ENCODE measurements around the gene HSPA1B. TPM values are rescaled to one million over a fixed set of nuclear protein-coding genes. Genes with fewer than 3 reads are reported as not detected.

Gene HSPA1B
- total RNA-seq, 1 experiment from 2014 or later = 147 TPM

DNA sequence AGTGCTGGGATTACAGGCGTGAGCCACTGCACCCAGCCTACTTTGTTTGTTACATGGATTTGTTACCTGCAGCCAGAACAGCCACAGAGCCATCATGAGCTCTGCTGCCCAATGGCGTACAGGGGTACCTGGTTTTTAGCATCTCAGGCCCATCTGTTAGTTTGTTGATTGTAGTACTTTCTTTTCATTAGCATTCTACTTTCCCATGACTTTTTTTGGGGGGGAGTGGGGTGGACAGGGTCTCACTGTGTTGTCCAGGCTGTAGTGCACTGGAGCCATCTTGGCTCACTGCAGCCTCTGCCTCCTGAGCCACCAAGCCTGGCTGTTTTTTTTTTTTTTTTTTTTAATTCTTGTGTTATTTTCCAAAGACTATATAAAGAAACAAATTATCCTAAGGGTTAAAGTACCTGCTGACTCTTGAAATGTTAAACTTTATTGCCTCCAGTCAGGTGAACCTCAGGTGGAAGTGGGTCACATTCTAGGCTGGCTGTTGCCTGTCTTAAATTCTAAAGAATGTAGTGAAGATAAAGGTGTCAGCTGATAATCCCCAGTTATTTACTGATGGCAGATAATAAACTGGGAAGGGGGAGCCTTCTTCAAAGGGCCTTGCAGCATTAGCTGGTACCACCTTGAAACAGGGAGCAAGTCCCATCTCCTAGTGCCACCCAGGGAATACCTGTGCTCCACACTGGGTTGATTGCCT lies 19.9 kb downstream of the HSPA1B start:
- in situ Hi-C loops (cut with HindIII; ENCODE audit: low pct_unique_long_range_greater_than_20kb, low sequenced_read_pairs) (no loop called here), intact Hi-C loops (cut with micrococcal nuclease; ENCODE audit: unreplicated experiment) (no loop called here)
- POLR2A ChIA-PET = interaction anchor here (0.7 kb wide), 1 partner anchor 33 kb away, joined by 7 read pairs; no protein-coding TSS in a partner anchor
- ATAC-seq = no peak
- CTCF ChIA-PET = no interaction called here
- BruUV-seq (replicated peaks) = no TSS peak
- H3K27ac ChIP-seq (ENCODE audit: low read length) = no peak overlapping the region
- no peaks in the 10 kb centered on the region for H3K9me3 ChIP-seq (ENCODE audit: control insufficient read depth, insufficient read depth, low read depth, low read length)
- peaks cover 8% of the 10 kb centered on the region; the same call in 1 of the 2 replicates for H3K4me1 ChIP-seq (ENCODE audit: control insufficient read depth, insufficient read depth, low read length)
- H3K27me3 ChIP-seq (ENCODE audit: control insufficient read depth, insufficient read depth, low read length) = no peaks in the 10 kb centered on the region
- no peak overlapping the region for H3K4me3 ChIP-seq (ENCODE audit: low read depth in 2 of 2, low read length in 2 of 2)
- H3K36me3 ChIP-seq (ENCODE audit: control insufficient read depth, insufficient read depth, low read length) = no peaks in the 10 kb centered on the region
- DNase-seq (ENCODE audit: low read depth, low spot score) = no peak
- TF ChIP-seq, protein P1, sequence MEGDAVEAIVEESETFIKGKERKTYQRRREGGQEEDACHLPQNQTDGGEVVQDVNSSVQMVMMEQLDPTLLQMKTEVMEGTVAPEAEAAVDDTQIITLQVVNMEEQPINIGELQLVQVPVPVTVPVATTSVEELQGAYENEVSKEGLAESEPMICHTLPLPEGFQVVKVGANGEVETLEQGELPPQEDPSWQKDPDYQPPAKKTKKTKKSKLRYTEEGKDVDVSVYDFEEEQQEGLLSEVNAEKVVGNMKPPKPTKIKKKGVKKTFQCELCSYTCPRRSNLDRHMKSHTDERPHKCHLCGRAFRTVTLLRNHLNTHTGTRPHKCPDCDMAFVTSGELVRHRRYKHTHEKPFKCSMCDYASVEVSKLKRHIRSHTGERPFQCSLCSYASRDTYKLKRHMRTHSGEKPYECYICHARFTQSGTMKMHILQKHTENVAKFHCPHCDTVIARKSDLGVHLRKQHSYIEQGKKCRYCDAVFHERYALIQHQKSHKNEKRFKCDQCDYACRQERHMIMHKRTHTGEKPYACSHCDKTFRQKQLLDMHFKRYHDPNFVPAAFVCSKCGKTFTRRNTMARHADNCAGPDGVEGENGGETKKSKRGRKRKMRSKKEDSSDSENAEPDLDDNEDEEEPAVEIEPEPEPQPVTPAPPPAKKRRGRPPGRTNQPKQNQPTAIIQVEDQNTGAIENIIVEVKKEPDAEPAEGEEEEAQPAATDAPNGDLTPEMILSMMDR (IDR thresholded peaks at IDR 0.05) = no peak
- TF ChIP-seq TCF7L2 (IDR thresholded peaks at IDR 0.05; ENCODE audit: low read depth, low read length) (no peak), POLR2AphosphoS5 (IDR thresholded peaks at IDR 0.05; ENCODE audit: low read depth, low read length) (no peak), SIN3A (IDR thresholded peaks at IDR 0.05; ENCODE audit: borderline replicate concordance, insufficient read depth, low read depth, low read length) (no peak)
- TF ChIP-seq, protein P2, sequence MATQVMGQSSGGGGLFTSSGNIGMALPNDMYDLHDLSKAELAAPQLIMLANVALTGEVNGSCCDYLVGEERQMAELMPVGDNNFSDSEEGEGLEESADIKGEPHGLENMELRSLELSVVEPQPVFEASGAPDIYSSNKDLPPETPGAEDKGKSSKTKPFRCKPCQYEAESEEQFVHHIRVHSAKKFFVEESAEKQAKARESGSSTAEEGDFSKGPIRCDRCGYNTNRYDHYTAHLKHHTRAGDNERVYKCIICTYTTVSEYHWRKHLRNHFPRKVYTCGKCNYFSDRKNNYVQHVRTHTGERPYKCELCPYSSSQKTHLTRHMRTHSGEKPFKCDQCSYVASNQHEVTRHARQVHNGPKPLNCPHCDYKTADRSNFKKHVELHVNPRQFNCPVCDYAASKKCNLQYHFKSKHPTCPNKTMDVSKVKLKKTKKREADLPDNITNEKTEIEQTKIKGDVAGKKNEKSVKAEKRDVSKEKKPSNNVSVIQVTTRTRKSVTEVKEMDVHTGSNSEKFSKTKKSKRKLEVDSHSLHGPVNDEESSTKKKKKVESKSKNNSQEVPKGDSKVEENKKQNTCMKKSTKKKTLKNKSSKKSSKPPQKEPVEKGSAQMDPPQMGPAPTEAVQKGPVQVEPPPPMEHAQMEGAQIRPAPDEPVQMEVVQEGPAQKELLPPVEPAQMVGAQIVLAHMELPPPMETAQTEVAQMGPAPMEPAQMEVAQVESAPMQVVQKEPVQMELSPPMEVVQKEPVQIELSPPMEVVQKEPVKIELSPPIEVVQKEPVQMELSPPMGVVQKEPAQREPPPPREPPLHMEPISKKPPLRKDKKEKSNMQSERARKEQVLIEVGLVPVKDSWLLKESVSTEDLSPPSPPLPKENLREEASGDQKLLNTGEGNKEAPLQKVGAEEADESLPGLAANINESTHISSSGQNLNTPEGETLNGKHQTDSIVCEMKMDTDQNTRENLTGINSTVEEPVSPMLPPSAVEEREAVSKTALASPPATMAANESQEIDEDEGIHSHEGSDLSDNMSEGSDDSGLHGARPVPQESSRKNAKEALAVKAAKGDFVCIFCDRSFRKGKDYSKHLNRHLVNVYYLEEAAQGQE (IDR thresholded peaks at IDR 0.05; ENCODE audit: insufficient read depth in 1 of 2, low read depth in 2 of 2, low read length in 1 of 2) = no peak

DNA sequence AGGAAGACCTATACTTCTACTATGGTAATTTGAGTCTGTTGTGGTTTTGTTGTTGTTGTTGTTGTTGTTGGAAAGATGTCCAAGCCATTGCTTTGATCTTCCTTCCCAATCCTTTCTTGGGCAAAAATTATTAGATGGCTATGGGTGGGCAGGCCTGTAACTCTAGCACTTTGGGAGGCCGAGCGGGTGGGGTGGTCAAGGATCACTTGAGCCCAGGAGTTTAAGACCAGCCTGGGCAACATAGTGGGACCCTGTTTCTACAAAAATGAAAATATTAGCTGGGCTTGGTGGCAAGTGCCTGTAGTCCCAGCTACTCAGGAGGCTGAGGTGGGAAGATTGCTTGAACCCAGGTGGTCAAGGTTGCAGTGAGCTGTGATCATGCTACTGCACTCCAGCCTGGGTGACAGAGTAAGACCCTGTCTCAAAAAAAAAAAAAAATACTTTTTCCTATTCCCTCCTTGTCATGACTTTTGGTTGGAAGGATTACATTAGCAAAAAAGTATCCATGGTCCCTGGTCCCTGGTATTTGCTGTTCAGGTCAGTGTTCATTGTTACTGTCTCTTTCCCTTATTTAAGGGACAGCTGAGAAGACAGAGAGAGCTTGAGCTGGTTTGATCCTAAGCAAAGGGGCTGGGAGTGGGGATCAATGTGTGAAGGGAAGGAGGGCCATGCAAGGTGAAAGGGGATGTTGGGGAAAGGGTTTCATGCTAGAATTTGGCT lies 23.4 kb downstream of the HSPA1B start:
- CTCF ChIA-PET = interaction anchor here (0.7 to 0.8 kb wide), 2 partner anchors 24 to 81 kb away, joined by 4 to 9 read pairs; no protein-coding TSS in a partner anchor
- in situ Hi-C loops (cut with HindIII; ENCODE audit: low pct_unique_long_range_greater_than_20kb, low sequenced_read_pairs) (no loop called here), intact Hi-C loops (cut with micrococcal nuclease; ENCODE audit: unreplicated experiment) (no loop called here)
- Histone ChIP-seq H3K27me3 (ENCODE audit: control insufficient read depth, insufficient read depth, low read length) (no peaks in the 10 kb centered on the region), H3K27ac (ENCODE audit: low read length) (peak overlapping the region; percentile 71), H3K9me3 (ENCODE audit: control insufficient read depth, insufficient read depth, low read depth, low read length) (no peaks in the 10 kb centered on the region; the same call in 1 of the 2 replicates), H3K4me3 (ENCODE audit: low read depth in 2 of 2, low read length in 2 of 2) (no peak overlapping the region), H3K4me1 (ENCODE audit: control insufficient read depth, insufficient read depth, low read length) (peaks cover 5% of the 10 kb centered on the region; the same call in 1 of the 2 replicates), H3K36me3 (ENCODE audit: control insufficient read depth, insufficient read depth, low read length) (no peaks in the 10 kb centered on the region)
- DNase-seq (ENCODE audit: low read depth, low spot score) = no peak
- no peak for TF ChIP-seq SIN3A (IDR thresholded peaks at IDR 0.05; ENCODE audit: borderline replicate concordance, insufficient read depth, low read depth, low read length)
- TF ChIP-seq, protein P2 (IDR thresholded peaks at IDR 0.05; ENCODE audit: insufficient read depth in 1 of 2, low read depth in 2 of 2, low read length in 1 of 2) = no peak
- peak; percentile 43; the same call in 1 of the 2 replicates for TF ChIP-seq TCF7L2 (IDR thresholded peaks at IDR 0.05; ENCODE audit: low read depth, low read length)
- TF ChIP-seq, protein P1 (IDR thresholded peaks at IDR 0.05) = no peak
- ATAC-seq = peak; percentile 11; the same call in 1 of the 2 replicates
- BruUV-seq (replicated peaks) = no TSS peak
- POLR2A ChIA-PET = no interaction called here

Measured in Panc1 (cell line).